ENCODE measurements around the gene SLCO2A1.

Gene SLCO2A1

GRCh38 chr3:133915685-133916658 lies 113.8 kb downstream of the SLCO2A1 start:
- DNase-seq (ENCODE audit: insufficient read length, low spot score): no peak
- FAIRE-seq: peak; percentile 52

- no peak for FAIRE-seq
Measured at GRCh38 chr3:133914839-133915600, 114.7 kb downstream of the SLCO2A1 start.

GRCh38 chr3:133910422-133910821 lies 119.3 kb downstream of the SLCO2A1 start:
- no peak for FAIRE-seq
- DNase-seq (ENCODE audit: insufficient read length, low spot score): no peak

More at GRCh38 chr3:133914839-133915600, 114.7 kb downstream of the SLCO2A1 start:
- no peak for DNase-seq (ENCODE audit: insufficient read length, low spot score)

- DNase-seq (ENCODE audit: insufficient read length, low spot score): no peak
- FAIRE-seq: no peak
Measured at GRCh38 chr3:133905376-133905775, 124.3 kb downstream of the SLCO2A1 start.

GRCh38 chr3:133901847-133902246 lies 127.9 kb downstream of the SLCO2A1 start:
- no peak for DNase-seq (ENCODE audit: insufficient read length, low spot score)
- FAIRE-seq: no peak

- DNase-seq (ENCODE audit: insufficient read length, low spot score) (no peak), FAIRE-seq (no peak)
Measured at GRCh38 chr3:133901083-133901482, 128.6 kb downstream of the SLCO2A1 start.

GRCh38 chr3:133899311-133899710 lies 130.4 kb downstream of the SLCO2A1 start:
- FAIRE-seq (no peak), DNase-seq (ENCODE audit: insufficient read length, low spot score) (no peak)

- FAIRE-seq (no peak), DNase-seq (ENCODE audit: insufficient read length, low spot score) (no peak)
Measured at GRCh38 chr3:133897547-133897946, 132.2 kb downstream of the SLCO2A1 start.

- no peak for DNase-seq (ENCODE audit: insufficient read length, low spot score)
- peak; percentile 28 for FAIRE-seq
Measured at GRCh38 chr3:133896002-133896761, 133.5 kb downstream of the SLCO2A1 start.

- DNase-seq (ENCODE audit: insufficient read length, low spot score) (peak; percentile 71), FAIRE-seq (peak; percentile 38)
Measured at GRCh38 chr3:133895208-133896001, 134.3 kb downstream of the SLCO2A1 start, which contains the start of gene RAB6B. Gene RAB6B, minus strand, starts transcription at chr3:133895882. Its CDS starts 416 bp downstream, at chr3:133895466.

- DNase-seq (ENCODE audit: insufficient read length, low spot score) (no peak), FAIRE-seq (no peak)
Measured at GRCh38 chr3:133894353-133895207, 135.1 kb downstream of the SLCO2A1 start.

GRCh38 chr3:133893683-133894352 lies 135.9 kb downstream of the SLCO2A1 start:
- DNase-seq (ENCODE audit: insufficient read length, low spot score): no peak
- FAIRE-seq: peak; percentile 38

- FAIRE-seq (no peak), DNase-seq (ENCODE audit: insufficient read length, low spot score) (no peak)
Measured at GRCh38 chr3:133892541-133893231, 137.0 kb downstream of the SLCO2A1 start.

GRCh38 chr3:133891662-133892378 lies 137.9 kb downstream of the SLCO2A1 start:
- FAIRE-seq (no peak), DNase-seq (ENCODE audit: insufficient read length, low spot score) (no peak)

- FAIRE-seq (no peak), DNase-seq (ENCODE audit: insufficient read length, low spot score) (no peak)
Measured at GRCh38 chr3:133890972-133891644, 138.6 kb downstream of the SLCO2A1 start.

- DNase-seq (ENCODE audit: insufficient read length, low spot score) (no peak), FAIRE-seq (no peak)
Measured at GRCh38 chr3:133890037-133890436, 139.7 kb downstream of the SLCO2A1 start.

Measured in HTR-8/SVneo (cell line).